Activated CD8-positive, alpha-beta memory T cell treated with anti-CD3 and anti-CD28 coated beads, Interleukin-2, amount 50 U/mL, for 1 hour (primary cell): ENCODE data around the gene KLK7.

Experiments used
- DNase-seq: peaks from one replicate; pipeline ENCODE4 v3.0.0-alpha.2; 2020; ENCODE audit errors: extremely low read depth

KLK7 gene

DNA sequence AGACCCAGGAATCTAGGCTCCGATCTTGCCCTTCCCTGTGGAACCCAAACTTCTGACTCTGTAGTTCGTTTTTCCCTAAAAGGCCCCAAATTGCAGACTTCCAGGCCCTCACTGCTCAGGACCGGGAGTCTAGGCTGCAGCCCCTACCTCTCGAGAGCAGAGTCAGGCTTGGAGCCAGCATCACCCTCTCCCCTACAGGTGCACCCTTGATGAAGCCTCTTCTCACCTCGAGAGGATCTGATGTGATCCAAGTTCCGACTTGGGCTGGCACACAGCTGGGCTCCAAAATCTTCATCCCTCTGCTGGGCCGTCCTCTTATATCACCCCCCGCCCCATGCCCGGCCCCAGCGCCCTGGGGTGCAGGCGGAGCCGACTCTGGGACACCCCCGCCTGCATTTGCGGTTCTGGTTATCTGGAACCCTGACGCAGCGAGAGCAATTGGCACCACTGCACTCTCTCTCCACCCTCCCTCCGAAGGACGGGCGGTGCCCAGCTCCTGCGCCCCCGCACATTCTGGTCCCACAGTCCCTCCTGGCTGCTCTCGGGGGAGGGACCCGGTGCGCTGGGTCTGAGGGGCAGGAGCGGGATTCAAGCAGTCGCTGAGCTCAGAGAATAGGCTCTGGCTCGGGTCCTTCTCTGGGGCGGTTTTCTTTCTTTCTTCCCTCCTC lies at the start of gene KLK7:
TSS of gene KLK7 (minus strand) at position 293 of the 668 bp plus-strand sequence. CDS start 1,518 bp downstream, outside the sequence.
- no peak for DNase-seq

DNA sequence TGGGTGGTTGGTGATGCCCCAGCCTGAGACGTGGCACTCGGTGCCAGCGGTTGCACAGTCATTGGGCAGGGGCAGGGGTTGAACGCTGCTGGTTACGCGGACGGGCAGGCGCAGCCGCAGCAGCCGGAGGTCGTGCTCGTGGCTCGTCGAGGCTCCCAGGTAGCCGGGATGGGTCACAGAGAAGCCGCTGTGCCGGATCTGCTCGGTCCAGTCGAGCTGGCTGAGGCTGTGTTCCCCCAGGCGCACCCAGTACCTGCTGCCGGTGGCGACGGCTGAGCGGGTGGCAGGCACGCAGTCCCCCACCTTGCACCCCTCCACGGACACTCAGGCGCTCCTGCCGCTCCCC lies 48.1 kb upstream of the KLK7 start:
- no peak for DNase-seq

GRCh38 chr19:51031220-51031879 lies 47.6 kb upstream of the KLK7 start:
- no peak for DNase-seq

- no peak for DNase-seq
Measured at GRCh38 chr19:51030631-51031030, 46.9 kb upstream of the KLK7 start.

GRCh38 chr19:51029718-51030117 lies 46.0 kb upstream of the KLK7 start:
- no peak for DNase-seq

DNA sequence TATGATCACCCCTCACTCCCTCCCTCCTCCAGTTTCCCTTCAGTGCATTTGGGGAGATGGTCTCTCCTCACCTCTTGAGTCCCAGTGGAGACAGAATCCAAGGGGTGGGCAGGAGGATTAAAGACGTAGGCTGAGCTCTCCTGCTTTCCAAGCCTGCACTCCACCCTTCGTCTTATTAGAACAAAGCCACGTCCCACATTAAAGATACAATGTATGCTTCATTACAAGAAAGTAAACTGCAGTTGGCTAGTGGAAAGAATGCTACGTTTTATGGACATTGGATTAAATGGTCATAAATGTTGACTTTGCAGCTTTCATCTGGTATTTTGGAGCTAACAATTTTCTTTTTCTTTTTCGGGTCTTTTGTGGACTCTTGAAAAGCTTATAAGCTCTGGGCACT lies 44.2 kb upstream of the KLK7 start:
- no peak for DNase-seq

- no peak for DNase-seq
Measured at GRCh38 chr19:51027126-51027806, 43.5 kb upstream of the KLK7 start.

DNA sequence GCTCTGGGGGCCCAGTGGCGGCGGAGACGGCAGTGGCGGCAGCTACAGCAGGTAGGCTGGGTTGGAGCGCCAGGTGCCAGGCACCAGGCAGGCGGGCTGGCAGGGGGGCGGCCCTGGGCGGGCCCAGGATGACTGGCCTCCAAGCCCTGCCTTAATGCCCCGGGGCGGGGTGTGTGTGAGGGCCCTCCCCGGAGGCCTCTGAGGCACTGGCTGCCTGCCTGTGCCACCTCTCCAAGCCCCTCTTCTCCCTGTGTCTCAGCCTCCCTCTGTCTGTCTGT lies 42.8 kb upstream of the KLK7 start, which contains the start of gene KLK11:
TSS of gene KLK11 (minus strand) at position 63 of the 278 bp plus-strand sequence. CDS start 985 bp downstream, outside the sequence.
- DNase-seq, result no peak

DNA sequence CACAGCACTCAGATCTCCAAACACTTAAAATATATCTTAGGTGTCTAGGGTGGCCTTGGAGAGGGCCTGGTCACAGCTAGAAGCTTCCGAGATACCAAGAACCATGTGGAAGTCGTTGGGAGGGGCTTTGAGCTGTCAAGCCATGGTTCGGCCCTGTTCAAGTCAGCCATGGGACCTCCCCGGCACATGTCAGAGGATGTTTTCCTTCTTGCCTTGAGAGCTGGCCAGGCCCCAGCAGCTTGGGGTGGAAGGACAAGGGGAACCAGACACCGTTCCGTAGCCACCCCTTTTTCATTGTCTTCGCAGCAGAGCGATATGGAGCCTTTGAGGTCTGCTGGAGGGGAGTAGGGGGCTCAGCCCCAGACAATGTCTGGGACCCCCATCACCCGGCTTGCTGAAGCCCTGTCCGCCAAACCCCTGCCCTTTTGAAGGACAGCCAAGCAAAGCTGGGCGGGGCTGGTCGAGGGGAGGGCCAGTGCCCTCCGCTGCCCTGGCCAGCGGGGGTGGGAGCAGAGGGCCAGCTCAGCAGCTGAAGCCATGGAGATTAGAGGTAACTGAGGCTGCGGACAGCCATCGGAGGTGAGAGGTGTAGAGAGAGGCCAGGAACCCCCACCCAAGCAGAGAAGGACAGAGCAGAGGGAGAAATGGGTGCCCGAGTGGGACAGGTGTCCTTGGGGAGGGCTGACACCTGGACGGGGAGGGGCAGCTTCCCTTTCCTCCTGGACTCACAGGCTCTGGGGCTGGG lies 42.3 kb upstream of the KLK7 start:
- DNase-seq, result no peak

DNA sequence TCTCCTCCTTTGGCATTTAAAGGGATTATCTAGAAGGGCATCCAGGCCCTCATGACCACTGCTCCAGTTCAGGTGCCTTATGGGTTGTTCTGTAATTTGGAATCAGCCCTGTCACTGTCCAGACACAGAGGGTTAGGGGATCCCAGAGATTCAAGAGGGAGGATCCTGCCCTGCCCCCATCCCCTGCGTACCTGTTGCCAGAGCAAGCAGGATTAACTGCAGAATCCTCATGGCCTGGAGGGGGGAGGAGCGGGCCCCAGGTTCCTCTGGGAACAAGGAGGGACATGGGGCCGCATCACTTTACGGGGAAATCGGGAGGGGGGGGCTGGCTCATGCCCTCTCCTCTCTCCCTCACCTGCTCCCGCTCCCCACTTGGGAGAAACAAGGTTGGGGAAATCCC lies 41.7 kb upstream of the KLK7 start:
- DNase-seq, result no peak

DNA sequence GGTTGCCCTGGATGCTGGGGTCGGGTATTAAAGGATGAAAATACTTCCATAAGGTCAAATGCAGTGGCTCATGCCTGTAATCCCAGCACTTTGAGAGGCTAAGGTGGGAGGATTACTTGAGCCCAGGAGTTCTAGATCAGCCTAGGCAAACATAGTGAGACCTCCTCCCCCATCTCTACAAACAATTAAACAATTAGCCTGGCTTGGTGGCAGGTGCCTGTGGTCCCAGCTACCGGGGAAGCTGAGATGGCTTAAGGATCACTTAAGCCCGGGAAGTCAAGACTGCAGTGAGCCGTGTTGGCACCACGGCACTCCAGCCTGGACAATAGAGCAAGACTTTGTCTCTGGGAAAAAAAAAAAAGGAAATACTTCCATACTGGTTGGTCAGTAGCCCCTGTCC lies 41.2 kb upstream of the KLK7 start:
- no peak for DNase-seq

GRCh38 chr19:51023946-51024345 lies 40.2 kb upstream of the KLK7 start:
- DNase-seq, result no peak

GRCh38 chr19:51022526-51022925 lies 38.8 kb upstream of the KLK7 start:
- DNase-seq, result no peak

- DNase-seq, result no peak
Measured at GRCh38 chr19:51020988-51021651, 37.4 kb upstream of the KLK7 start.

DNA sequence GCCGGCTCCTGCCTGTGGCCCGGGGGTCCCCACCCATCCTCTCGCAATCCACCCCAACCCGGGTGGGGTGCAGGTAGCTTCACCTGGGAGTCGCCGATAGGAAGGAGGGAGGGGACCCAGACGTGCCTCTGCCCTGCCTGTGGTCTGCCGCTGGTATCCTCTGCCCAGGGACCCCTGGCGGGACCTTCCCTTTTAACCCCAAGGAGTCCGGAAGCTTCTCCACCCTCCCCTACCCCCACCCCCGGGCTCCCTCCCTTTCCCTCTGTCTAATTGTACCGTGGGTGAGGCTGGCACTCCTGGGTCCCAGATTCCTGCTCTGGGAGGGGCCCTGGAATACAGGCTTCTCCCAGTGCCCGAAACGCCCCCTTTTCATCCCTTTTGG lies 35.8 kb upstream of the KLK7 start, which contains the start of gene KLK10:
TSS of gene KLK10 (minus strand) at position 166 of the 382 bp plus-strand sequence. CDS start 579 bp downstream, outside the sequence.
- DNase-seq, result no peak

DNA sequence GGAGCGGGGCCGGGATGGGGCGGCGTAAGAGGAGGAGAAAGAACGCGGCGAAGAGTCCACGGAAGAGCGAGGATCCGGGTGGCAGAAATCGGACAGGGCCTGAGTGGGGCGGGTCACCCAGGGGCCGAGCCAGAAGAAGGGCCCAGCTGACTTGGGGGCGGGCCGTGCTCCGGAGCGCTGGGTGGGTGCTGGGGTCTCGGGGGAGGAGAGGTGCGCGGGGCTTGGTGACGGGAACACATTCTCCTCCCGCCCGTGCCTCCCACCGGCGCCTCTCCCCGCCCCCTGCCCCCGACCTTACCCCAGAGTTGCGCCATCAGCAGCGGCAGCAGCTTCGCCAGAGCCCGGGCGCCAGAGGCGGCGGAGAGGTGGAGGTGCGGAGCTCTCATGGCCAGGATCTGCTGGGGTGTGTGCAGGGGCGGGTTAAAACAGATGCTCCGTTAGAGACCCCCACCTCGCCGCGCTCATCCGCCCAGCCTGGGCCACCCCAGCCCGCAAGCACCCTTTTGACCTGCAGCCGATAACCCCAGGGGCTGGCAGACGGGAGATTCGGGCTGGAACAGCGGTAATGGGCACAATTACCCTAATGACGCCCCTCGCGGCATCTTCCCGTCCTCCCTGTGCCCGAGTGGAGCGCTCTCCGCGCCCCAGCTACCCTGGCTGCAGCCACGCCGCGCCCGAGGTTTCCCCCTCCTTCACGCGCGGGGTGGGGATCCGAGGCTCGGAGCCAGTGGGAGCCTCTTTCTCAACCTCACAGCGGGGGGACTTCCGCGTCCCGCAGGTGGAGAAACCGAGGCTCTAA lies 35.2 kb upstream of the KLK7 start:
- DNase-seq, result no peak

DNA sequence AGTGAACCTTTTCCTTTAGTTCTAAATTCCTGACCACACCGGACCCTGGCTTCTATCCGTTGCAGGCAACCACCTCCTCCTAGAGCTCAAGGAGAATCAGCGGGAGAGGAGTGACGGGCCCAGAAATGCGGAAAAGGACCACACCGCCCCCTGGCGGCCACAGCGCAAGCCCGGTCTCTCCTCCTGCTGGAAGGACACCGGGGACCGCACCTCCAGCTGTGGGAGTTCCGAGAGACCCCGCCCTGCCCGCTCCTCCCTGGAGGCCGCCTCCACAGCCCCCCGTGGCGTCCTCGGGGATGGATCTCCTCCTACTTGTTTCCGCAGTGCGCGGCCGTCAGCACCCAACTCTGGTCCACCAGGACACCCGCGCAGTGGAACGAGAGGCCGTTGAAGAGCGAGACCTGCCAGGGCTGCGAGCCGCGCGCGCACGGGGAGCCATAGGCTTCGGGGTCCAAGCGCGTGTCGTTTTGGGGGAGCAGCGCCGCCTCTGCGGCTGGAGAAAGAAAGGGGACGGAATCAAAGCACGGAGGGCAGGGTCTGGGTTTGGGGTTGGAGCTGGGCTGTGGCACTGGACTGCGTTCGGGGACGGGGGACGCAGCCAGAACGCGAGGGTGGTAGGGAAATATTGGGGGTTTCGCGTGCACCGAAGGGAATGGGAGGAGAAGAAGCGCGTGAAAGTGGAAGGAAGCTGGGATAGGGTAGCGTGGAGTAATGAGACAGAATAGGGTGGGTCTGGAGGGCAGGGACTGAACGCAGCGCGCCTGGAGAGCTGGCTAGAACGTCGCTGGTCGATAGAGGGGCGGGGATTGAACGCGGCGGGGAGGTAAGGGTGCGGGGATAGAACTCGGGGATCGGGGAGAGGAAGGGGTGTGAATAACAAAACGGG lies 33.3 kb upstream of the KLK7 start:
- DNase-seq, result no peak

- DNase-seq, result no peak
Measured at GRCh38 chr19:51015691-51016267, 32.1 kb upstream of the KLK7 start.

DNA sequence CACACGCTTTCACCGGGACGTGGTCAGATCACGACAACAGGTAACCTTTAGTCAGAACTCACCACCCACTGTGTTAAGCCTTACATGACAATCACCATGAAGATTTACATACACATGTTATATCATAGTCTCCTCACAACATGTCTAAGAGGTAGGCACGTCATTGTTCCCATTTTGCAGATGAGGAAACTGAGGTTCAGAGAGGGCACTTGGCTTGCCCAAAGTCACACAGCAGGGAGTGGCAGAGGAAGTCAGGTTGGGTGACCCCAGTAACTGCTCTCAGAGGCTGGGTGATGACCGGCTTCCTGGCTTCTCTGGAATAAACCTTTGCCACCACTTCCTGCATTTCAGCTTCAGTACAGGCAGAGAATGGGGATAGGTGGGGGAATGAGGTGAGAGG lies 30.5 kb upstream of the KLK7 start:
- DNase-seq, result no peak
